ENCODE data around the gene MYH6. TPM values are rescaled to one million over a fixed set of nuclear protein-coding genes. Genes with fewer than 3 reads are reported as not detected.

Gene MYH6
- total RNA-seq, 1 donor from 2014 or later, result not detected

DNA sequence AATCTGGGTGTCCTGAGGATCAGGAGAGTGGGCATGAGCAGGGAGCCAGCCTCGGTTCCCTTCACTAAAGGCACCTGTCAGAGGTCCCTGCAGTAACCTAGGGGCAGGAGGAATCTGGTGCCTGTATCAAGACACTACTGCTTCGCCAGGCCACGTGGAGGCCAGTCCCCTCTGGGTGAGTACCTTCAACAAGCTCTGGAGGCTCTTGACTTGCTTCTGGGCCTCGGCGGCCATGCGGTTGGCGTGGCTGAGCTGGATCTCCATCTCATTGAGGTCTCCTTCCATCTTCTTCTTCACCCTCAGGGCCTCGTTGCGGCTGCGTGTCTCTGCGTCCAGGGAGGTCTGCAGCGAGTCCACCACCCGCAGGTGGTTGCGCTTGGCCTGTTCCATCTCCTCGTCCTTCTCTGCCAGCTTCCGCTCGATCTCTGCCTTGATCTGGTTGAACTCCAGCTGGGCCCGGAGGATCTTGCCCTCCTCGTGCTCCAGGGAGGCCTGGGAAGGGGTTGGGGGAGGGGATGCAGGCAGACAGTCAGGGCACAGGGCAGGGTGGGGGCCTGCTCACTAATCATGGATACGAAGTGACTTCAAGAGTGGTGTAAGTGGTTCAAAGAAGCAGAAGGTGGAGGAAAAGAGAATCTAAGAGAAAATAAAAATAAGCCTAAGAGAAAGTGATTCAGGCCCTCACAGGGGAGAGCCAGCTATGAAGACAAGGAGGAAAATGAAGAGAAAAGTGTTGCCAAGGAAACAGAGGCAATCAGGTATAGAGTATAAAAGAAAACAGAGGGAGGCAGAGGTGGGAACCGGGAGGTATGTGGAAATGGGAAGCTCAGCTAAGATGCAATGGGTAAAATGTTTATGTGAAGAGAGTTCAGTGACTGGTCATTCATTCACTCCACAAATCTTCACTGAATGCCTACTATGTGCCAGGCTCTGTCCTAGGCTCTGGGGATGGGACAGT, 8.0 kb upstream of the MYH6 start:
- H3K27me3 Mint-ChIP-seq (ENCODE audit: unreplicated experiment), result peaks cover 22% of the 10 kb centered on the region
- TF ChIP-seq, protein P1, sequence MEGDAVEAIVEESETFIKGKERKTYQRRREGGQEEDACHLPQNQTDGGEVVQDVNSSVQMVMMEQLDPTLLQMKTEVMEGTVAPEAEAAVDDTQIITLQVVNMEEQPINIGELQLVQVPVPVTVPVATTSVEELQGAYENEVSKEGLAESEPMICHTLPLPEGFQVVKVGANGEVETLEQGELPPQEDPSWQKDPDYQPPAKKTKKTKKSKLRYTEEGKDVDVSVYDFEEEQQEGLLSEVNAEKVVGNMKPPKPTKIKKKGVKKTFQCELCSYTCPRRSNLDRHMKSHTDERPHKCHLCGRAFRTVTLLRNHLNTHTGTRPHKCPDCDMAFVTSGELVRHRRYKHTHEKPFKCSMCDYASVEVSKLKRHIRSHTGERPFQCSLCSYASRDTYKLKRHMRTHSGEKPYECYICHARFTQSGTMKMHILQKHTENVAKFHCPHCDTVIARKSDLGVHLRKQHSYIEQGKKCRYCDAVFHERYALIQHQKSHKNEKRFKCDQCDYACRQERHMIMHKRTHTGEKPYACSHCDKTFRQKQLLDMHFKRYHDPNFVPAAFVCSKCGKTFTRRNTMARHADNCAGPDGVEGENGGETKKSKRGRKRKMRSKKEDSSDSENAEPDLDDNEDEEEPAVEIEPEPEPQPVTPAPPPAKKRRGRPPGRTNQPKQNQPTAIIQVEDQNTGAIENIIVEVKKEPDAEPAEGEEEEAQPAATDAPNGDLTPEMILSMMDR (IDR thresholded peaks at IDR 0.05), result no peak
- no peak overlapping the region for H3K4me3 Mint-ChIP-seq (ENCODE audit: unreplicated experiment)
- H3K4me1 Mint-ChIP-seq (ENCODE audit: unreplicated experiment), result no peaks in the 10 kb centered on the region
- no peak overlapping the region for H3K27ac Mint-ChIP-seq (ENCODE audit: unreplicated experiment)
- no peaks in the 10 kb centered on the region for H3K36me3 Mint-ChIP-seq (ENCODE audit: unreplicated experiment)
- no peak for DNase-seq (ENCODE audit: extremely low spot score, unreplicated experiment)
- H3K9me3 Mint-ChIP-seq (ENCODE audit: unreplicated experiment), result no peaks in the 10 kb centered on the region

DNA sequence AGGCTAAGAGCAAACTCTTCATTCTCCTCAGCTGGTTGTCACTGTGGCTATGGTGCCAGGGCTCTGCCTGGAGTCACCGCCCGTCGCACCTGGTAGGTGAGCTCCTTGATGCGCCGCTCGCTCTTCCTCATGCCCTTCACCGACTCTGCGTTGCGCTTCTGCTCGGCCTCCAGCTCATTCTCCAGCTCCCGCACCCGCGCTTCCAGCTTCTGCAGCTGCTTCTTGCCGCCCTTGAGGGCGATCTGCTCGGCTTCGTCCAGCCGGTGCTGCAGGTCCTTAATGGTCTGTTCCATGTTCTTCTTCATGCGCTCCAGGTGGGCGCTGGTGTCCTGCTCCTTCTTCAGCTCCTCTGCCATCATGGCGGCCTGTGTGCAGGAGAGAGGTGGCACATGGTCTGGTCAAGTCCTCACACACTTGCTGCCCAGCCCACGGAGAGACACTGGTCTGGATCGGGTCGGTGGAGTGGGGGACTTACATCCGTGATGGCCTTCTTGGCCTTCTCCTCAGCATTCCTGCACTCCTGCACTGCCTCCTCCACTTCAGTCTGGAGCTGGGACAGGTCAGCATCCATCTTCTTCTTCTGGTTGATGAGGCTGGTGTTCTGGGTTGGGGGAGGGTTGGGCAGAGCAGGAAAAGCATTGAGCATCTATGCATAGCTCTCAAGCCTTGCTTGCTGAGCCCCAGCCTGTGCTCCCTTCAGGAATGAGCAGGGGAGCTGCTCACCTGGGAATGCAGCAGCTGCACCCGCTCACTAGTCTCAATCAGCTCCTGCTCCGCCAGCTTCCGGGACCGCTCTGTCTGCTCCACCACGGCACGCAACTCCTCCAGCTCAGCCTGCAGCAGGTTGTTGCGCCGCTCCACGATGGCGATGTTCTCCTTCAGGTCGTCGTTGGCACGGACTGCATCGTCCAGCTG, 7.1 kb upstream of the MYH6 start:
- H3K4me1 Mint-ChIP-seq (ENCODE audit: unreplicated experiment), result no peaks in the 10 kb centered on the region
- TF ChIP-seq, protein P1 (IDR thresholded peaks at IDR 0.05), result no peak
- H3K9me3 Mint-ChIP-seq (ENCODE audit: unreplicated experiment), result no peaks in the 10 kb centered on the region
- H3K4me3 Mint-ChIP-seq (ENCODE audit: unreplicated experiment), result no peak overlapping the region
- no peak overlapping the region for H3K27ac Mint-ChIP-seq (ENCODE audit: unreplicated experiment)
- no peaks in the 10 kb centered on the region for H3K36me3 Mint-ChIP-seq (ENCODE audit: unreplicated experiment)
- H3K27me3 Mint-ChIP-seq (ENCODE audit: unreplicated experiment), result peaks cover 23% of the 10 kb centered on the region
- DNase-seq (ENCODE audit: extremely low spot score, unreplicated experiment), result no peak

DNA sequence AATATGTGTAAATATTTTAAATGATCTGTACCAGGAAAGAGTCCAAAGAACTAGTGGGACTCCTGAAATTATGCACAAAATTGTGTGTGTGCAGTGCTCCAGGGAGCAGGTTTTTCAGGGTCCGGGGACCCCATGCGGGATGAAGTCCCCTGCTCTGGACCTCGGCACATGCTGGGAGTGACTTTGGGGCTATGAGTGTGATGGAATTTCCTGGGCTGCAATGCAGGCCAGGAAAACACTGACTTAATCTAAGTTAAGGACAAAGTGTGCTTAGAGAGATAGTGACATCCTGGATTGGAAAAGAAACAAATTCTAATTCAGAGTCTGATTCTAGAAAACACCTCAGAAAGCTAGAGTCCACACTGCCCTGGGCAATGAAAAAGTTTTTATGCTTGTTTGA, 6.2 kb upstream of the MYH6 start:
- TF ChIP-seq, protein P1 (IDR thresholded peaks at IDR 0.05), result no peak
- no peak for DNase-seq (ENCODE audit: extremely low spot score, unreplicated experiment)
- no peak overlapping the region for H3K27ac Mint-ChIP-seq (ENCODE audit: unreplicated experiment)

DNA sequence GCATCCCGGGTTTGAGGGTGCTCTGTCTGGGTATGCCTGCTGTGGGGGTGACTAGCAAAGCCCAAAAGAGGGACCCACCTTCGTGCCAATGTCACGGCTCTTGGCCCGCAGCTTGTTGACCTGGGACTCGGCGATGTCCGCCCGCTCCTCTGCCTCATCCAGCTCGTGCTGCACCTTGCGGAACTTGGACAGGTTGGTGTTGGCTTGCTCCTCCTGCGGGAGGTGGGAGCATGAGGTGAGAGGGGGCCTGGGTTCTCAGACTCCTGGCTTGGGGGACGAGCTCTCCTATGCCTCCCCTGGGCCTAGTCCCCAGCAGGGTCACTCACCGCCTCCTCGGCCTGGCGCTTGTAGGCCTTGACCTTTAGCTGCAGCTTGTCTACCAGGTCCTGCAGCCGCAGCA, 5.6 kb upstream of the MYH6 start:
- TF ChIP-seq, protein P1 (IDR thresholded peaks at IDR 0.05), result no peak
- H3K4me3 Mint-ChIP-seq (ENCODE audit: unreplicated experiment), result no peak overlapping the region
- DNase-seq (ENCODE audit: extremely low spot score, unreplicated experiment), result no peak
- no peak overlapping the region for H3K27ac Mint-ChIP-seq (ENCODE audit: unreplicated experiment)
- H3K27me3 Mint-ChIP-seq (ENCODE audit: unreplicated experiment), result peaks cover 25% of the 10 kb centered on the region
- no peaks in the 10 kb centered on the region for H3K36me3 Mint-ChIP-seq (ENCODE audit: unreplicated experiment)
- H3K4me1 Mint-ChIP-seq (ENCODE audit: unreplicated experiment), result no peaks in the 10 kb centered on the region
- H3K9me3 Mint-ChIP-seq (ENCODE audit: unreplicated experiment), result no peaks in the 10 kb centered on the region

More for the DNA sequence above, 6.2 kb upstream of the MYH6 start:
- peaks cover 21% of the 10 kb centered on the region for H3K27me3 Mint-ChIP-seq (ENCODE audit: unreplicated experiment)
- H3K4me3 Mint-ChIP-seq (ENCODE audit: unreplicated experiment), result no peak overlapping the region
- no peaks in the 10 kb centered on the region for H3K36me3 Mint-ChIP-seq (ENCODE audit: unreplicated experiment)
- H3K9me3 Mint-ChIP-seq (ENCODE audit: unreplicated experiment), result no peaks in the 10 kb centered on the region
- H3K4me1 Mint-ChIP-seq (ENCODE audit: unreplicated experiment), result no peaks in the 10 kb centered on the region
